ENCODE results near the gene BTRC.

GRCh38 chr10:101558671-101559595 is 205.0 kb downstream of the BTRC start:
- TF ChIP-seq CTCF (IDR thresholded peaks at IDR 0.05; ENCODE audit: extremely low read depth in 1 of 2, insufficient read depth in 1 of 2, low read depth in 1 of 2, low read length in 2 of 2): no peak
- no peak for TF ChIP-seq POLR2AphosphoS5 (IDR thresholded peaks at IDR 0.05; ENCODE audit: insufficient read depth, low read depth, low read length)
- no peak for TF ChIP-seq POLR2A (IDR thresholded peaks at IDR 0.05; ENCODE audit: low read depth, low read length)
- TF ChIP-seq EZH2 (IDR thresholded peaks at IDR 0.05; ENCODE audit: borderline replicate concordance, low read depth, low read length, severe bottlenecking): no peak
- no peak for TF ChIP-seq MYC (IDR thresholded peaks at IDR 0.05; ENCODE audit: low read depth, low read length)
- TF ChIP-seq MAX (IDR thresholded peaks at IDR 0.05; ENCODE audit: insufficient read depth, insufficient read length): no peak
- no peak for TF ChIP-seq FOS (IDR thresholded peaks at IDR 0.05; ENCODE audit: borderline replicate concordance, insufficient read depth, low read length)
- TF ChIP-seq JUN (IDR thresholded peaks at IDR 0.05; ENCODE audit: borderline replicate concordance, insufficient read depth, insufficient read length, low read depth): no peak
- TF ChIP-seq GATA2 (IDR thresholded peaks at IDR 0.05; ENCODE audit: insufficient read depth, insufficient read length, low read depth, low read length): no peak
